KBM-7 (cell line): Measurements from ENCODE around the gene ZFP30.

Experiments used
- DNase-seq: peaks from one replicate; pipeline ENCODE4 v3.0.0-alpha.2; 2015
- in situ Hi-C: fragments of 300-500 bp; cut with MboI; formaldehyde crosslinking; loops from 2 replicates; pipeline ENCODE4 v1.14.3; 2020; ENCODE audit warnings: low sequenced_read_pairs, low pct_unique_long_range_greater_than_20kb, mixed read lengths

The ZFP30 gene

DNA sequence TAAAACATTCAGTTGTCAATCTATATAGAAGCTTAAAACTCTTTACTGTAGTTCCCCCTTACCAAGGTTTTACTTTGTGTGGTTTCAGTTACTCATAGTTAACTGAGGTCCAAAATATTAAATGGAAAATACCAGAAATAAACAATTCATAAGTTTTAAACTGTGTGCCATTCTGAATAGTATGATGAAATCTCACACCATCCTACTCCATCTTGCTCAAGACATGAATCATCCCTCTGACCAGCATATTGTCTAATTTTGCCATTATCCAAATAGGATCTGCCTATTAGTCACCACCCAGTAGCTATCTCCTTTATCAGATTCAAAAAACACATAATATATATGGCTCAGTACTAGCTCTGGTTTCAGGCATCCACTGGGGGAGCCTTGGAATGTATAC, 83.1 kb downstream of the ZFP30 start:
- in situ Hi-C loops, result no loop called here
- no peak for DNase-seq

DNA sequence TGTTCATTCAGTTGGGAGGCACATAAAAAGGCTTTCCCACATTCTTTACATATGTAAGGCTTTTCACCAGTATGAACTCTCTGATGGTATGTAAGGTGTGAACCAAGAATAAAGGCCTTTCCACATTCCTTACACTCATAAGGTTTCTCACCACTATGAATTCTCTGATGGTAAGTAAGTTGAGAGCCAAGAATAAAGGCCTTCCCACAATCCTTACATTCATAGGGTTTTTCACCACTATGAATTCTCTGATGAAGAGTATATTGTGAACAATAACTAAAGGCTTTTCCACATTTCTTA, 89.9 kb downstream of the ZFP30 start:
- DNase-seq, result no peak
- in situ Hi-C loops, result no loop called here

GRCh38 chr19:37564624-37565369, 90.5 kb downstream of the ZFP30 start:
- peak; percentile 18 for DNase-seq
- in situ Hi-C loops, result no loop called here
